Cardiac fibroblast (primary cell): ENCODE measurements around the gene TPSD1.
"Not testable (repeated sequence)": the region's sequence is repeated elsewhere in the genome, so short reads cannot be mapped to it uniquely, and the experiment has no call there.

Experiments used
- DNase-seq, 2 donors: peaks; one replicate each; pipeline versions ENCODE4 v3.0.0 to v3.0.0-alpha.2; 2010; ENCODE audit warnings: low read depth in 2 of 2
- H3K4me3 ChIP-seq, 2 donors: replicated peaks in 1 of 2; 1 replicate in 1 of 2; 2 replicates in 1 of 2; pipeline ENCODE4 v1.5.1; 2011; ENCODE audit warnings: low read depth in 2 of 2, low read length in 2 of 2, mild to moderate bottlenecking in 2 of 2, moderate library complexity in 1 of 2
- CTCF ChIP-seq: IDR thresholded peaks from one replicate; pipeline ENCODE4 v1.5.1; 2011; ENCODE audit warnings: low read depth, mild to moderate bottlenecking, low read length, inconsistent platforms

Gene TPSD1

GRCh38 chr16:1271380-1271723, 15.5 kb downstream of the TPSD1 start:
- no peak overlapping the region for H3K4me3 ChIP-seq
- DNase-seq, result no peak
- TF ChIP-seq CTCF, result no peak

DNA sequence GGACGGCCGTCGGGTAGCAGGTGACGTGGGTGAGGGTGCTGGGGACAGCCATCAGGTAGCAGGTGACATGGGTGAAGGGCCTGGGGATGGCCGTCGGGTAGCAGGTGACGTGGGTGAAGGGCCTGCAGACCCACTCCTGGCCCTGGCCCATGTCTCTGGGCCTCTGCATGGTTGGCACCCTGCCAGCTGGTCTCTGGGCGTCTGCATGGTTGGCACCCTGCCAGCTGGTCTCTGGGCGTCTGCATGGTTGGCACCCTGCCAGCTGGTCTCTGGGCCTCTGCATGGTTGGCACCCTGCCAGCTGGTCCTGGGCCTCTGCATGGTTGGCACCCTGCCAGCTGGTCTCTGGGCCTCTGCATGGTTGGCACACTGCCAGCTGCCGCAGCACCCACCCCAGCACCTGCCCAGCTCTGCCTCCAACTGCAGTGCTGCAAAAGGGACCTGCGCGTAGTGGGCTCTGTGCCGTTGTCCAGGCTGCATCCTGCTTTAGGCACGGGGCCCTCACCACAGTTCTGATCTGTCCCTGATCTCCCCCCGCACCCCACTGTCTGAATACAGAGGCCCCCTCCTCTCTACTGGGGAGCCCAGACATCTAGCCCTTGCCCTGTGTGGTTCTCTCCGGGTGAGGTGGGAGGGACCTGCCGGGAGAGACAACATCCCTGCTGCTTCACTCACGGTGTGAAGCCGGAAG, 16.0 kb downstream of the TPSD1 start:
- H3K4me3 ChIP-seq, result not testable (repeated sequence)

GRCh38 chr16:1272453-1273198, 16.8 kb downstream of the TPSD1 start:
- no peak overlapping the region for H3K4me3 ChIP-seq
- TF ChIP-seq CTCF, result no peak
- no peak for DNase-seq

More for the DNA sequence above, 16.0 kb downstream of the TPSD1 start:
- peak in 1 of 2 donors; percentile 41 for DNase-seq

GRCh38 chr16:1273816-1274215, 17.9 kb downstream of the TPSD1 start:
- no peak for TF ChIP-seq CTCF
- DNase-seq, result no peak
- H3K4me3 ChIP-seq, result no peak overlapping the region

GRCh38 chr16:1274767-1275166, 18.9 kb downstream of the TPSD1 start:
- no peak overlapping the region for H3K4me3 ChIP-seq
- TF ChIP-seq CTCF, result no peak
- DNase-seq, result no peak

DNA sequence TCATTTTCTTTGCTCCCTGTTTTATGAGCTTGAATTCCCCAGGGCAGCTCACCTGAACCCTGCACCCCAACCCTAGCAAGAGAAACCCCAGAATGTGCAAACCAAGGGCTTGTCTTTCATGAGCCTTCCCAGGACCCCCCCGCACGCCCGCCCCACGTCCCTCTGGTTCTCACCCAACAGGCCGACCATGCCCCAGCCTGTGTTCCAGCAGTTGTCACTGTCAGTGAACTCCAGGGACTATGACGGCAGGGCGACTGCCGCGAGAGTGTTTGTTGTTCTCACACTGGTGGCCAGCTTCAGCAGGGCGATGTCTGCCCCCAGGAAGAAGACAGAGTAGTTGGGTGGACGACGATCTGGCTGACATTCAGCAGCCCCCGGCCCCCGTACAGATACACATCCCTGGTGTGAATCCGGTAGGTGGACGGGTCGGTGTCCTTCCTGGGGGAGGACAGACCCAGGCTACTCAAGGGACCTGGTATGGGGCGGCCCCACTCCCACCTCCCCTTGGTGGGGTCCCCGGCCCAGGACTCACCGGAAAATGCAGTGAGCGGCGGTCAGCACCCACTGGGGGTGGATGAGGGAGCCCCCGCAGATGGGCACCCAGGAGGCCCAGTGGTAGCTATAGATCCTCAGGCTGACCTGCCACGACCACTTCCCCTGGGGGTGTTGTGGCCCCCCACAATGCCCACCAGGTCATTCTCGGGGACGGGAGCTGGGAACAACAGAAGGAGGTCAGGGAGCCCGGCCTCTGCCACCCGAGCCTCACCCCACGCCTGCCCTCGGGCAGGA, 20.1 kb downstream of the TPSD1 start:
- no peak overlapping the region for H3K4me3 ChIP-seq
- no peak for DNase-seq
- no peak for TF ChIP-seq CTCF

GRCh38 chr16:1276580-1276878, 20.7 kb downstream of the TPSD1 start:
- H3K4me3 ChIP-seq, result no peak overlapping the region
- TF ChIP-seq CTCF, result no peak
- DNase-seq, result no peak
